NCI-H1694 treated with DMSO at 0.1 percent for 48 hours (cell line): ENCODE data around the gene MYOD1.

ENCODE experiments used
- DNase-seq: peaks from one replicate; lab custom pipeline; 2025; lab: John Stamatoyannopoulos, UW

Gene MYOD1

DNA sequence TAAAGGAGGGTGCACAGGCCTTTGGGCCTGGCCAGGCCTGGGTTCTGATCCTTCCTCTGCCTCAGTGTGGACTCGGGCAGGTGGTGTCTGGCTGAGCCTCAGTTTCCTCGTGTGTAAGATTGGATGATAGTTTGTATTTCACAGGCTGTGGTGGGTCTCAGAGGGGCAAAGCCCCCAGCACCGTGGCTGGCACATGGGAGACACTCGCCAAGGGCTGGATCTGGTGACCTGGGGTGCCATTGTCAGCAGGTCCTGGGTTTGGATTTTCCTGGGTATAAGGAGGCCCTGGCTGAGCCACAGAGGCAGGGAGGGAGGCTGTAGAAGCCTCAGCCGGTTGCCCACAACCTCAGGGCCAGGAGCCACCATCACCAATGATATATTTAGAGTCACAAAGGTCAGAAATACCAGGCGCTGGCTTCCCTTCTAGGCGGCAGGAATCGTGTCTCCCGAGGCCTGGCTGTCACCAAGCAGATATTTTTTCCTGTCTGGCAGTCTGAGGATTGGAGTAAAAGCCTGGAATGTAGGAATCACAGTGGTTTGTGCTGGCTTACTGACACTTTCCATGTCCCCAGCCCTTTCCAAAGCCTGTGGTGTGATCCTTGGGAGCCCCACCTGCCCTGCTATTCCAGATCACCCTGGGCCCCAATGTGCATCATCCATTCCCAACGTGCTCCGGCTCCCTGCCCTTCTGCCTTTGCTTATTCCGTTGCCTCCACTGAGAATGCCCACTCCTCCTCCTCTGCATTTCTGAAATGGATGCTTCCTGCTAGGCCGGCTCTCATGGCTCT, 30.8 kb downstream of the MYOD1 start:
- no peak for DNase-seq

DNA sequence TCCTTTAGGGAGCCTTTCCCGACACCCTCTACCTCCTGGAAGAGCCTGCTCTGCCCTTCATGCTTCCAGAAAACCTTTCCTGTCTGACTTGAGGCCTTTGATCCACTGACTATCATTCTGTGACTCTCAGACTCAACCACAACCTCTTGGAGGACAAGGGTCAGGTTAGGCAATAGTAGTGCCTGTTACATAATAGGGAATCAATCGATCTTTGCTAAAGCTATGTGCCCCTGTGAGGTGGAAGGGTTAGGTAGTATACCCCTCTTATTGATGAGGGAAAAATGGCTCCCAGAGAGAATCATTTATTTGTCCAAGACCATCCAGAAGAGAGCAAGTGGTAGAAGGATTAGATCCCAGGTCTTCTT, 31.4 kb downstream of the MYOD1 start:
- DNase-seq: no peak

DNA sequence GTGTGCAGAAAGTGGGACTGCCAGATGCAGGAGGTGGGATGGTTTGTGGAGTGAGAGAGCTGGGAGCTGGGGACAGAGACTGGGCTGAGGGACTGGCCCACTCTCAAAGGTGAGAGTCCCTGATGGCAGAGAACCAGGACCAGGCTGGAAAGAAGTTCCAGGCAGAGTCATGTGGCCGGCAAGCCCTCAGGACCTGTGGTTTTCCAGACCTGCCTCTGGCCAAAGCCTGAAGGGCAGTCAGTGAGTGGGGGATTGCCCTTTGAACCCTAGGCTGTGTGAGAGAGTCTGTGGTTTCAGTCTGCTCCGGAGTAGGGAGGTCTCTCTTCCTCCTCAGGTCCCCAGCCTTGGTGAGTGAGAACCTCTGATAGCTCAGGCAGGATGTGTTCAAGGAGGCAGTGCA, 32.2 kb downstream of the MYOD1 start:
- DNase-seq: no peak

DNA sequence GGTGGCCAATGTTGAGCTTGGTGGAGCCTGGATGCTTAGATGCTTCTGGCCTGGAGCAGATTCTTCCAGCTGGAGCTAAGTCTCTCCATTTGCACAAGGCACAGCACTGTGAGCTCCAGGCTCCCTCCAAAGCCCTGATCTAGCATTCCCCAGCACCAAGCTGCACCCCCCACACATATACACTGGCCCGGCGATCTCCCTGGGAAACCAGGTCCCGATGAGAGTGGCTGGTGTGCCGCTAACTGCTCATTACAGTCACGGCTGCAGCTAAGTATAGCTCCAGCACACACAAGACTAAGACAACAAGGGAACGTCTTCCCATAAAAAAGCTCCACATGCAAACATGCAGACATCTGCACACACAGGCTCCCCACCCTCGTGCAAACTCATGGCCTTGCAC, 32.8 kb downstream of the MYOD1 start:
- DNase-seq: no peak

DNA sequence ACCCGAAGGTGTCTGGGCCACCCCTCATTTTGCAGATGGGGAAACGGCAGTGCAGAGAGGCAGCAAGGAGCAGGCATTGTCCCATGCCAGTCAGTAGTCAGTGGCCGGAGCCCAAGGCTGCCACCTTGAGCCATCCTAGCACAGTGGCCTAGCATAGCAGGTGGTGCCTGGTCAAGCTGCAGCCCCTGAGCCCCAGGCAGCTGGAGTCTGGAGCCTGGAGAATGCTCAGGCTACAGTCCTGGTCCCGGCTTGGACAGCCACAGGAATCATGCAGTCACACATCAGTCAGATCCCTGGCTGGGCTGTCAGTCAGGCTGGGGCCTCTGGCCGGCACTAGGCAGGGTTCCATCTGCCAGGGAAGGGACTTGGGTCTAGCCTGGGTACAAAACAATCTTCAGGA, 33.8 kb downstream of the MYOD1 start:
- DNase-seq: no peak

DNA sequence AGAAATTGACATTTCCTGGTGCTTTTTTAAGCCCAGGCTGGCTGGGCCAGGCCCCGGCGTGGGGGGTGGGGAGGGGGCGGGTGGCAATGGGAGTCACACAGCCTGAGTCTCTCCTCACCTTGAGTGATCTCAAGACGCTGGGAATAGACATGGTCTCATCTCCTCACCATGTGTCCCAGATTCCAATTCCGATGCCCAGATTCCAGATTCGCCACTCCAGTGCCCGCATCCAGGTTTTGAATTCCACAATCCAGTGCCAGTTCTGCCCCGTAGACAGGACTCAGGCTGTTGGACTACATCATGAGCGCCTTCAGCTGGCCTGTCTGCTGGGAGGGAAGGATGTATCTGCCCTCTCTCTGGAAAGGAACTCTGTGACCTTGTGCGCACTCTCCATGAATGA, 34.3 kb downstream of the MYOD1 start:
- no peak for DNase-seq

DNA sequence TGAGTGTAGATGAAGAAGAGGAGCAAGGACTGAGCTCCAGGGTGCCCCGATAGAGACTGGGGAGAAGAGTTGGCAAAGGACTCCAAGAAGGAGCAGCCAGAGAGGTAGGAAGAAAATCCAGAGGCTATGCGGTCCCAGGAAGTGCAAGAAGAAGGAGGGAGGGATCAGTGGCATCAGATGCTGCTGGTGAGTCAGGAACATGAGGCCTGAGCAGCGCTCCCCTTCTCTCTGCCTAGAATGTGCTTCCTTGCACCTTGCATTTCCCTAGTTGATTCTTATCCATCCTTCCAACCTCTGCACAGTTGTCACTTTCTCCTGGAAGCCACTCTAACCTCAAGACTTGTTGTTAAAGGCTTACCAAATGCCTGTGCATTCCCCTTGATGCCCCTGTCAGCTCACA, 36.5 kb downstream of the MYOD1 start:
- DNase-seq: no peak

DNA sequence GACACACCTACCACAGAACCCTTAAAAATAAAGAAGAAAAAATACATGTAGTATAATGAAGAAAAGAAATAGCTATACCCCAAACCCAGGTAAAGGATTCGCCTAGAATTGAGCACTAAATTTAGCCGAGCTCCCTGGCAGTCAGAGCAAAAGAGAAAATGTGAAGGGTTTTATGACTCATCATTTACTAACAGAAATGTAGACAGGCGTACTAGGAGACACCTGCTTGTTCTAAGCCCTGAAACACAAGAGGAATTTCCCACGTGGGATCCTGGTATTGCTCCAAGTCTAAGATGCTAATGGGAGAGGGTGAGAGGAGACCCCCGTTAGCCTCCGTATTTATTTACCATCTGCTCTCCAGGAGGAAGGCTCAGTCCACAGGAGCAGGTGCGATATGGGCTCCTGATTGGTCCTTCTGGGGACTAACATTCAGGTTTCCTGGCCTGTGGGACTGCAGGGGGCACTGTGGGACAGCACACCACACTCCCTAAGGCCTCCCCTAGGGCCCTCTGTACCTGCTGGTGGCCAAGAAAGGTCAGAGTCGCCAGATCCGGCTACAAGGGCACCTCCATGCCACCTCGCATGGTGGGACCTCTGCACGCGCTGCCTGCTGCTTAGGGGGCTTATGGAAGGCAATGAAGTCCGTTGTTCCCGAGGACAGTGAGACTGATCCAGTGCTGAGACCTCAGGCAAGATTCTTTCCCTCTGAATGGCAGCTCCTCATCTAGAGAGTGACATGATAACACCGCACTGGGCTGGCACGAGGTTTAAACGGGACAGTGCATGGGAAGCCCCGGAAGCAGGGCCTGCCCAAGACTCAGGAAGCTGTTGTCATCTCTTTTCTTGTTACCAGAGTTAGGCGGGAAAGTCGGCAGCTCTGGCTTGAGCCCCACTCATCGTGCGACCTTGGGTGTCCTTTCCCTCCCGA, 41.0 kb downstream of the MYOD1 start:
- DNase-seq: no peak

DNA sequence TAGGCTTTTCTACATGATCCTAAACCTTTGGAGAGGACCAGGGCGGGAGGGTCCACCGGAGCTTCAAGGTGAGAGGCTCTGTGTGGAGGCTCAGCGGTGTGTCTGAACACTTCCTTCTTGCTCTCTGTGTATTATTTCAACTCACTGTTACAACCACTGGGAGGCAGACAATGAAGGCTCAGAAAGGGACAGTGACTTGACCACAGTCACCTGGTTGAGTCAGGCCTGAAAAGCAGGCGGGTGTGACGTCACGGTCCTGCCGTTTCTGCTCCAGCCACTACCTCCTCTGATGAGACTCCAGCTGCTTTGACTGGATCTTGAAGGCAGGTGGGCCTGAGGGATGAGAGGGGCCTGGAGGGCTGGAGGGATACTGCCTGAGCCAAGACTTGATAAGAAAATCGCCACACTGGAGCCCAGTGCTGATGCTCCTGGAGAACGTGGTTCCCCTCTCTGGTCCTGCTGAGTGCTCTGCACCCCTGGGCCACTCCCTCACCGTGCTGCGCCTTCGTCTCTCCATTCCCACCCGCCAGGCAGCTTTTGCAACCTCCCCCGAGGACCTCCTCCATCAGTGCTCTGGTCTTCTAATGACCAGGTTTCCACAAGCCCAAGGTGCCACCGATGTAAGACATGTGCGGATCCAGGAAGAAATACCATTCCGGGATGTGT, 43.1 kb downstream of the MYOD1 start:
- DNase-seq: no peak

DNA sequence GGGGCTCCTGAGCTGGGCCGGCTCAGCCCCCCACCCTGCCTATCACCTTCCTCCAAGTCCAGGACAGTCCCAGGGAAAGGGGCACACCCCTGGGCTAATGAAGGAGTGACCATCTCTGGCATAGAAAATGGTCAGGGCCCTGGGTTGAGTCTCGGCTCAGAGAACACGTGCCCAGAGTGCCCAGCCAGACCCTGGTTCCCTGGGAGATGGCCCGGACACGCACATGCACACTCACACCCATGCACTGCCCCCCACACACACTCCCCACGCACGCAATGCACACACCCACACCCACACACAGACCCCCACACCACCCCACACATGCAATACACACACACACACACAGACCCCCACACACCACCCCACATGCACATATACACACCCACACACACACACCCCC, 43.9 kb downstream of the MYOD1 start:
- no peak for DNase-seq

DNA sequence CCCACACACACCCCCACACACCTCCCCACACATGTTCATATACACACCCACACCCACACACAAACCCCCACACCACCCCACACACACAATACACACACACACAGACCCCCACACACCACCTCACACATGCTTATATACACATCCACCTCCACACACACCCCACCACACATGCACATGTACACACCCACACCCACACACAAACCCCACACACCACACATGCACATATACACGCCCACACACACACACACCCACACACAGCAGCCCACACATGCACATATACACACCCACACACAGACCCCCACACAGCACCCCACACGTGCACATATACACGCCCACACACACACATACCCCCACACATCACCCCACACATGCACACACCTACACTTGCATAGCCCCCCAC, 44.3 kb downstream of the MYOD1 start:
- DNase-seq: no peak

DNA sequence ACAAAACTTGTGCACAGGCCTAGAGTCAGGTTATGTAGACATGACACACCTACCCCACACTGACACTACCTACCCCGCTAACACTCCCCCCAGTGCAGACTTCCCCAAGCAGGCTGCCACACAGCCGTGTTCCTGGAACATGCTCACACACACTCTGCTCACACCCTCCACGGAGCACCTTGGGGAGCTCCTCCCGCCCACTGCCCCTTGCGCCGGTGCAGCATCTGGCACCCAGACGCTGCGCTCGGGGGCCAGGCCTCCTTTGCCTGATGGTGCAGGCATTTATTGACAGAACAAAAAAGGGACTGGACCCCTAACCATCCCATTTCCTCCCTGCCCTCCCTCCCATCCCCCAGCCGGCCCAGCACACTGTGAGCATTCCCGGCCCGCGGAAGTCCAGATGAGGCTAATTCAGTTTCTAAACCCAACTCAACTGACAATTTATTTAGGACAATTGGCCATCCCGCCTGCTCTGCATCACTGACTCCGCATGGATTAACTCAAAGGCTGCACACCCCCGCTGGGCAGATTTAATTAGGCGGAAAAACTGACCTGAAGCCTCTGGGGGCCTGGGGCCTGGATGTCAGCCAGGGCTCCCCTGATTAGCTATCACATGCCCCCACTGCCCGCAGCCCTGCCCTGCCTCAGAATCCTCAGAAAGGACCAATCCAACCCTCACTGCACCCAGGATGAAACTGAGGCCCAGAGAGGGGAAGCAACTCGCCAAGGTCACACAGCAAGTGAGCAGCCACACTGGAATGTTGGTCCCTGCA, 45.3 kb downstream of the MYOD1 start:
- no peak for DNase-seq

DNA sequence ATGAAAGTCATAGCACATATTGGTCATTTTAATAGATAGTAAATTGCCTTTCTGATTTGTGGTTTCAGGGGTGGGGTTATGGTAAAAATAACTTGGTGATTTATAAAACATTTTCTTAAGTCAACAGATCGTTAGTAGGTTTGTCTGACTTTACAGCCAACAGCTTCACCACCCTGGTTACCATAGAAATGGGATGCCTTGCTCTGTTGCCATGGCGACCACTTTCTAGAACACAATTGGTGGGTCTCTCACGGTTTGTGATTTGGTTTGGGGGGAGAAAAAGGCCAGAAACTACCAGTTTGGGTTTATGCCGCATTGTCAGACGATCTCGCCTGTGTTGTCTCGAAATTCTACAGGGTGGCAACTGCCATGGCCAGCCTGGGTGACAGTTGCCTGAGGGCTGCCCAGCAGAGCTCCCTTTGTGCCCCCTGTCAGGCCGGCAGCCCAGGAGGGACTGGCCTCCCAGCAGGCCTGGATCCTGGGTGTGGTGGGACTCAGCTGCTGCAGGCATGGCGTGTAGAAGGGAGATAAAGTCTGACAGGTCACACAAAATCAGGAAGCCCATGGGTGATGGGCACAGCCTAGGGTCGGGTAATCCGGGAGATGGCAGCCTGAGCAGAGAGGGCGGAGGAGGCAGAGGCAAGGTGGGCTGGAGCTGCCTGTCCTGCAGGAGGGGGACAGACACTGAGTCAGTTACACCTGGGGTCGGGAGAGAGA, 46.1 kb downstream of the MYOD1 start:
- DNase-seq: no peak

DNA sequence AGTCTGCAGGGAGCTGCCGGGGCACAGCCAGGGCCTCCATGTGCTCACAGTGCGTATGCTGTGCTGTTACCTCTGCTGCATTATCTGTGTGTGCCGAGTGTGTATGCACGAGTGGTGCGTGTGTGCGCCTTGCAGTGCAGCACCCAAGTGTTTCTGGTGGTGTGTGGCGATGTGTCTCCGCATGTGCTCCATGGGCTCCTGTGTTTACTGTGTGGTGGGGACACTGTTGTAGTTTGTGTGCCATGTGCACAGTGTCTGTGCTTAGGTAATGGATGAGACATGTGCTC, 46.6 kb downstream of the MYOD1 start:
- DNase-seq: no peak

DNA sequence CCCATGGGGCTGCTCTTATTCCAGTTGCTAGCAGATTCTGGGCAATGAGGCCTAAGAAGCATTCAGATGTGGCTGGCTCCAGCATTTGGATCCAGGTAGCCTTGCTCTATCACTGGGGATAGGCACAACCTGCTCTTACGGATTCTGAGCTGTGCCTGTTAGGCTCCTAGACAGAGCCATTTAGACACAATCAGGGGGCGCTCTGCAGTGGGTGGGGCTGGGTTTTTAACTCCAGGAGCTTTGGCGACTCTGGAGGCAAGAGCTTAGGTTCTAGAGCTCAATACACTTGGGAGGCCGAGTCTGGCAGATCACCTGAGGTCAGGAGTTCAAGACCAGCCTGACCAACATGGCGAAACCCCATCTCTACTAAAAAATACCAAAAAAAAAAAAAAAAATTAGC, 47.2 kb downstream of the MYOD1 start:
- no peak for DNase-seq

DNA sequence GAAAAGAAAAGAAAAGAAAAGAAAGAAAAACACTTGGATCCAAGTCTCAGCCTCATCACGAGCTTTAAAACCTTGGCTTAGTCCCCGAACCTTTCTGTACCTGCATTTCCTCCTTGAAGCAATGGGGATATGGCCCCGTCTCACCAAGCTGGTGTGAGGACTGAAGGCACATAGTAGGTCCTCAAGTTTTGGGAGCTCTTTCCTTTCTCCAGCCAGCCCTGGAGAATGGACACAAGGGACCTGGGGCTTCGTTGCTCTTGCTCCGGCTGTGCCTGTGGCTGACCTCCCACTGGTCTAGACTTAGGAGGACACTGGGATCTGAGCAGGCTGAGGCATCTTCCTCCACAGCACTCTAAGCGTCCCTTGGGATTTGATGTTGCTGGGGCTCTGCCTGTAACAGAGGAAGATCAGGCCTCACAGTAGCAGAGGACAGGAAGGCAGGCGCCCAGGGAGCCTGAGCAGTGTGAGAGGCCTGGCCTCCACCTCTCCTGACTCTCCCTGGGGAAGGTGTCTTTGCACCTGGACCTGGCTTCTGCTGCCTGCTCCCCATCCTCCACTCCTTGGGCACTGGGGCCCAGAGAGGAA, 48.0 kb downstream of the MYOD1 start:
- no peak for DNase-seq

DNA sequence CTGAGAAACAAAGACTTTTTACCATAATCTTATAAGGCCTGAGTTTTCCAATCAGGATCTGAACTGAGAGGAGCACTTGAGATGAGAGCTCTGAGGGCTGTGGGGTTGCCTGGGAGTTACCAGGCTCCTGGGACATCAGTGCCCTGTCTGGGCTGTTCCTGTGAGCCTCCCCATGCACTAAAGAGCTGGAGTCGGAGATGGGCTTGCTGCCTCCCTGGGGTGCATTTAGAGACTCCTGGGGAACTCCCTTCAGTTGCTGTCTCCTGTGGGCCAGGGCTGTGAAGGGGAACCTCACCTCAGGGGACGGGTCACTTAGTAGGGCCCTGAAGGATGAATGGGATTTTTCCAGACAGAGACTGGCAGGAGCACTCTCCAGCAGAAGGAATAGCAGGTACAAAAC, 48.5 kb downstream of the MYOD1 start:
- no peak for DNase-seq

DNA sequence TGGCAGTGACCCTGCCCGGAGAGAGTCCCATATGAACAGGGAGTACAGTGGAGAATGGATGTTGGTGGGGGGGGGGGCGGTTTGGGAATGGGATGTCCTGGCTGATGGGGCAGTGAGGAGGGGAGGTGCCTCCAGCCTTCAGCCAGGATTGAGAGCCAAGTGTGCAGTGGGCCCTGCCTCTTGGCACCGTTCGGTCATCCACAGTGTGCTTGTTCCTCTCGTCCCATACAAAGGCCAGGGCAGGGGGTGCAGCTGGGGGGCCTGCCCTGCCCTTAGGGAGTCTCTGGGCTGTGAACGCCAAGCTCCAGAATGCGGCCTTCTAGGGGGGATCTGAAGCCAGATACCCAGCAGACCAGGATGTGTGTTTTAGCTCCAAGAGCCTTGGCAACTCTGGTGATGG, 49.2 kb downstream of the MYOD1 start:
- DNase-seq: no peak

DNA sequence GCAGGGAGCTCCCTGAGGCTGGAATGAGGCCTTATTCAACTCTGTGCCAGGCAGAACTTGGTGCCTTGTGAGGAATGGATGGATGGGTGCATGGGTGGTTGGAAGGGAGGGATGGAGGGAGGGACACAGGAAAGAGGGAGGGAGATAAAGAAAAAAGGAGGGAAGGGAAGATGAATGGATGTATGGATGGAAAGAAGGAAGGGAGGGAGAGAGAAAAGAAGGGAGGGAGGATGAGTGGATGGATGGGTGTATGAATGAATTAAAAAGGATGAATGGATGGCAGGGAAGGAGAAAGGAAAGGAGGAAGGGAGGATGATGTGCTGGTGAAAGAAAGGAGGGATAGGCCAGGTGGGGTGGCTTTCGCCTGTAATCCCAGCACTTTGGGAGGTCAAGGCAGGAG, 49.8 kb downstream of the MYOD1 start:
- DNase-seq: no peak

DNA sequence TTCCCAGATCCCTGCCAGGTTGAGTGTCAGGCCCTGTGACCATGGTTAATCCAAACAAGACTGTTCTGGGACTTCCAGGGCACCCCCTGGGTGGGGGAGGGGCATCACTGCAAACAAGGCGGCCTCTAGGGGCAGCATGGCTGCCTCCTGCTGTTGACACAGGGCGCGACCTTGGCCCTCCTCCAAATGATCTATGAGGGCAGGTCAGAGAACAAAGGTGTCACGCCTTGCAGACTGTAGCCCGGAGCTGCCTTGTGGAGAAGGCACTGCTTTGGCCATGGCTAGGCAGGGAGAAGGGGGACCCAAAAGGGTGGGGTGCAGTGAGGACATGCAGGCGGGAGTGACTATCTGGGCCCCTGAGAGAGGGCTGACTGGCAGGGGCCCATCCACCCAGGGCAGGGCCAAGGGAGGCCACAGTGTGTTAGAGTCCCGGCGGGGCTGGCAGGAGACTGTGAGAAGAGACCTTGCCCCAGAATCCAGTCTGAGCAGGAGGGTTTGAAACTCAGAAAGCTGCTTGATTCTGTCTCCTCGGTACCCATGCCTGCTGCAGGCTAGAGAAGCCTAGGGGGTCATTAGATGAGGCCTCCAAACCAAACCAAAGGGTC, 50.8 kb downstream of the MYOD1 start:
- no peak for DNase-seq

DNA sequence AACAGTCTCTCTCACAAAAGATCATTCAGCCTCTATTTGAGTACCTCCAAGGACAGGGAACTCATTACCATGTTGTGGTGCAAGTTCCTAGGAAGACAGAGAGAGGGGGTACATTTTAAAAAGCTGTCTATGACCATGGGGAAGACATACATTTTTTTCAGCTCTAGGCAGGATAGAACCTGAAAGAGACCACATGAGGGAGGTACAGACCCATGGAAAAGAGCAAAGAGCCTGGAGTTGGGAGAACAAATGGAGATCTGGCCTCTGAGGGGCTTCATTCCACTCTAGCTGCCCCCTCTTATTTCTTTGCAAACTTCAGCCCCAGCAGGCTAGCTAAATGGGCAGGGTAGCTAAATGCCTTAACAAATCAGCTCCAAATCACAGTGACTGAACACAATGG, 51.5 kb downstream of the MYOD1 start:
- DNase-seq: no peak
